Measurements from ENCODE around the gene NCBP3.

DNA sequence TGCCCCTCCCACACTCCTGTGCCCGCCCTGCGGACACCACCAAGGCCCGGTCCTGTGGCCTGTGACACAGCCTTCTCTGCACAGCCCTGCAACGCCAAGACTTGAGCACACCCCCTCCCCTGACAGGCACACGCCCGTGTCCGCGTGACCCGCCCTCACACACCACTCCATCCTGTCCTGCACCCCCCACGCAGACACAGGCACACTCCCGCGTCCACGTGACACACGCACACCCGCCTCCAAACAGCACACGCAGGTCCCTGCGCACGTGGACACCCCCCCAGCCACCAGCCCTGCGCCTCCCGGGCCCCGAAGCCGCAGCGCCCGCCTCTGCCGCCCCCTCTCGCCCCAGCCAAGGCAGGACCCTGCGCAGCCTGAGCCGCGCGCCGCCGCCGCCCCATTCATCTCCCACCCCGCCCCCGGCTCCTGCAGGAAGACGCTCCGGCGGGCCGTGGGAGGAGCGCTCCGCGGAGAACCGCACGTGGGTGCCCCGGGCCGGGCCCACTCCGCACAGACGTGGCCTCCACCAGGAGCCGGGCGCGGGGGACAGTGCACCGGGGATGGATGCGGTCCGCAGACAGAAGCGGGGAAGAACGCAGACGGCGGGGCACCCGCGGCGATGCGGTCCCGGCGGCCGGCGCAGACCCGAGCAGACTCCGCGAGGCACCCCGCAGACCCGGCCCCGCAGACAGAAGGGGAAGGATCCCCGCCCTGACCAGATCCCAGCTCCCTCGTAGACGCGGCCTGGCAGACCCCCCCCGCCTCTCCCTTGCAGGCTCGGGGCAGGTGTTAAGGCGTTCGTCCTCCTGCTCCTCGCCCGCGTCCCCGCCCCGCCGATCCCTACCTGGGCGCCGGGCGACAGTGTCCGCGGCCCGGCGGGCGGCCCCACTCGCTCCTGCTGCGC, 46.3 kb upstream of the NCBP3 start:
- TF ChIP-seq, protein P1, sequence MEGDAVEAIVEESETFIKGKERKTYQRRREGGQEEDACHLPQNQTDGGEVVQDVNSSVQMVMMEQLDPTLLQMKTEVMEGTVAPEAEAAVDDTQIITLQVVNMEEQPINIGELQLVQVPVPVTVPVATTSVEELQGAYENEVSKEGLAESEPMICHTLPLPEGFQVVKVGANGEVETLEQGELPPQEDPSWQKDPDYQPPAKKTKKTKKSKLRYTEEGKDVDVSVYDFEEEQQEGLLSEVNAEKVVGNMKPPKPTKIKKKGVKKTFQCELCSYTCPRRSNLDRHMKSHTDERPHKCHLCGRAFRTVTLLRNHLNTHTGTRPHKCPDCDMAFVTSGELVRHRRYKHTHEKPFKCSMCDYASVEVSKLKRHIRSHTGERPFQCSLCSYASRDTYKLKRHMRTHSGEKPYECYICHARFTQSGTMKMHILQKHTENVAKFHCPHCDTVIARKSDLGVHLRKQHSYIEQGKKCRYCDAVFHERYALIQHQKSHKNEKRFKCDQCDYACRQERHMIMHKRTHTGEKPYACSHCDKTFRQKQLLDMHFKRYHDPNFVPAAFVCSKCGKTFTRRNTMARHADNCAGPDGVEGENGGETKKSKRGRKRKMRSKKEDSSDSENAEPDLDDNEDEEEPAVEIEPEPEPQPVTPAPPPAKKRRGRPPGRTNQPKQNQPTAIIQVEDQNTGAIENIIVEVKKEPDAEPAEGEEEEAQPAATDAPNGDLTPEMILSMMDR (IDR thresholded peaks at IDR 0.05) = peak in 1 of 5 experiments; percentile 10
- TF ChIP-seq EP300 (IDR thresholded peaks at IDR 0.05) = peak in 1 of 2 donors; percentile 61

Measured in tibial nerve (tissue), 4 donors.